Activated T-helper 1 cell treated with anti-CD3 and anti-CD28 coated beads, Interleukin-12 subunit alpha, Interleukin-12 subunit beta, Interleukin-2, Interleukin-4 antibody, amounts not matched to agents 30 ng/mL and 10 ng/mL and 1 ng/mL, durations not matched to agents 14 hours and 24 hours and 36 hours (primary cell): ENCODE measurements around the gene KPNA3. TPM values are rescaled to one million over a fixed set of nuclear protein-coding genes. Genes with fewer than 3 reads are reported as not detected.

Experiments
- DNase-seq: peaks from one replicate; pipeline ENCODE4 v3.0.0; 2021; ENCODE audit warnings: low spot score
- H3K27ac Mint-ChIP-seq: one replicate; pipeline ENCODE4 v1.8.0; 2021; ENCODE audit warnings: mild to moderate bottlenecking, mixed read lengths
- H3K27me3 Mint-ChIP-seq: one replicate; pipeline ENCODE4 v1.8.0; 2022; ENCODE audit warnings: mild to moderate bottlenecking, moderate library complexity, mixed read lengths; ENCODE audit not compliant: insufficient read depth
- H3K36me3 Mint-ChIP-seq: one replicate; pipeline ENCODE4 v1.8.0; 2021; ENCODE audit warnings: low read depth, mixed read lengths
- H3K4me1 Mint-ChIP-seq: one replicate; pipeline ENCODE4 v1.8.0; 2021; ENCODE audit warnings: low read depth, mixed read lengths
- H3K4me3 Mint-ChIP-seq: one replicate; pipeline ENCODE4 v1.8.0; 2021; ENCODE audit warnings: mild to moderate bottlenecking, moderate library complexity, mixed read lengths
- H3K9me3 Mint-ChIP-seq: one replicate; pipeline ENCODE4 v1.8.0; 2021; ENCODE audit warnings: mixed read lengths
- intact Hi-C: fragments of 100-400 bp; cut with micrococcal nuclease; formaldehyde crosslinking; loops from one replicate; pipeline ENCODE4 v1.15.1; 2024
- total RNA-seq: library from RNA; stranded (reverse); gene quantifications from 2 replicates; pipeline ENCODE4 v1.2.3, GENCODE V29; 2022

The KPNA3 gene
- total RNA-seq, 1 donor from 2014 or later: 55.0 TPM

DNA sequence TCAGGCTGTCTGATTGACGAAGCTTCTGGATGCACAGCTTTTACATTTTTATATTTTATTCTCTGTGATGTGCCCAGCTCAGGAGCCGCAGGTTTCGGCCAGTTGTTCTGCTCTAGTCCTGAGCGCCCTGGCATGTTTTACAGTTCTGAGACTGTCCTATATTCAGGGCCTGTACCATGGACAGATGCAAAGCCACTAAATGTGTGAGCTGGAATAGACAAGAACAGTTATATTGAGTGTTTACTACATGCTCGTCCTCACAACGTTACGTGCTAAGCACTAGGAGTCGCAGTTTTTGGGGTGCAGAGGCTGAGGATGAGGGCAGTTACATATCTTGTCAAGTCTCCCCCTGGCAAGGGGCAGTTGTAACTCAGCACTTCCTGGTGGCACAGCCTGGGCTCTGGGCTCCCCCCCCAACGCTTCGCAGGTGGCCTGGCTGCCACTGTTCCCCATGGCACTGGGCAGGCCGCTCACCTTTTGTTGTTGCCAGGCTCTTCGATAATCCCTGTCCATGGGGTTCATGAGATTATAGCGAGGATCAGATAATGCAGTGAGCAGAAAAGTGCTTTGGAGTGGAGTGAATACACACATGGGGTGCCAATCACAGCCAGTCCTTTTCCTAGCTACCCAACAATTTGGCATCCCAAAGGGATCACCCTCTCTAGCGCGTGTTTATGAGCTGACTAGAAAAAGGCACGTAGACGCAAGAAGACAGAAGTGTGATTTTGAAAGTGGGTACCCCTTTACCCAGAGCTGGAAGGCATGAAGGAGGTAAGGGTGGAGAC is 140.7 kb downstream of the KPNA3 start:
- intact Hi-C loops: loop anchor here (1.0 to 10.0 kb wide), 2 partner anchors 197 to 1413 kb away; no protein-coding TSS in a partner anchor
- Mint-ChIP-seq H3K27me3 (no peaks in the 10 kb centered on the region), H3K27ac (no peak overlapping the region), H3K36me3 (no peaks in the 10 kb centered on the region), H3K9me3 (no peaks in the 10 kb centered on the region), H3K4me3 (no peak overlapping the region), H3K4me1 (no peaks in the 10 kb centered on the region)
- no peak for DNase-seq

DNA sequence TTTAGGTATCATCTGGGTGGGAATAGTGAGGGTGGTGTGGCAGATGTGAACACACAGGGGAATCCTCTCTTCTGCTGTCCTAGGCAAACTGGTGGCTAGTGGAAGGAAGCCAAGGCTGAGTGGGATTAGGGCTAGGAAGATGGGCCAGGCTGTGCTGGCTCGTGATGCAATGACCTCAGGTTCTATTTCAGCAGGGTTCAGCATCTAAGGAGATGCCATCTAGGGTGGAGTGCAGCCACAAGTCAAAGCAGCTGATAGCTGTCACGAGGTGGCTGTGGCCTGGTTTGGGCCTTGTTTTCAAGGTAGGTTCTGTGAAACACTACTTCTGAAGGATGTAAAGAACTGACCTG is 142.5 kb downstream of the KPNA3 start:
- no peaks in the 10 kb centered on the region for H3K9me3 Mint-ChIP-seq
- H3K27ac Mint-ChIP-seq: no peak overlapping the region
- peaks cover 7% of the 10 kb centered on the region for H3K4me1 Mint-ChIP-seq
- H3K4me3 Mint-ChIP-seq: no peak overlapping the region
- no peak for DNase-seq
- intact Hi-C loops: loop anchor here (10.0 kb wide), 1 partner anchor 1415 kb away; no protein-coding TSS in a partner anchor
- H3K36me3 Mint-ChIP-seq: peaks cover 3% of the 10 kb centered on the region
- H3K27me3 Mint-ChIP-seq: no peaks in the 10 kb centered on the region

Other genes starting within 250 kb of the KPNA3 start
- 14.9 and 16.3 TPM in 2 replicates for gene RCBTB1, start 207.1 kb downstream of the KPNA3 start, total RNA-seq
- gene ARL11, start 164.2 kb downstream of the KPNA3 start, total RNA-seq: 0.80 and 0.93 TPM in 2 replicates
- gene EBPL, start 101.2 kb downstream of the KPNA3 start, total RNA-seq: 42.6 and 44.6 TPM in 2 replicates
- 6.9 and 7.0 TPM in 2 replicates for gene SPRYD7, start 143.7 kb upstream of the KPNA3 start, total RNA-seq
- 14.7 and 16.5 TPM in 2 replicates for gene TRIM13, start 204.4 kb upstream of the KPNA3 start, total RNA-seq
- 0.34 and 0.86 TPM in 2 replicates for gene KCNRG, start 222.8 kb upstream of the KPNA3 start, total RNA-seq